CD4-positive, alpha-beta T cell treated with Interleukin-17A for 1 hour (primary cell): ENCODE results near the gene NR3C2.

Source experiments
- DNase-seq: peaks from one replicate; pipeline ENCODE4 v3.0.0-alpha.2; 2020

The NR3C2 gene

DNA sequence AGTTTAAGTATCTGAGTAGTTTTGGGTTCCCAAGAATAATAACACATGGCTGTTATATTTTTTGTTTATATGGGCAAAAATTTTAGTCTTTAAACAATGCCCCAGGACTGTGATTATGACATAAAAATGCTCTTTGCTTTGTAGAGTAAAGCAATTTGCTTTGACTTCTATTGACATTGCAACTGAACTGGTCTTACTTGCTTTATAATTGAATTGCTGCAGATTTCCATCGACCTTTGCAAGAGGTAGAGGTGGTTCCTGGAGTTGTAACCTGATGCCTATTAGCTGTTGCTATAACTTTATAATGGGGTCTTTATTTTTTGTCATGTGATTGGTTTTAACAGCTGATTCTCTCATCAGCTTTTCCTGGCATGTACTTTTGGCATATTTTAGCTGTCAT is 407.4 kb downstream of the NR3C2 start:
- DNase-seq, result no peak

DNA sequence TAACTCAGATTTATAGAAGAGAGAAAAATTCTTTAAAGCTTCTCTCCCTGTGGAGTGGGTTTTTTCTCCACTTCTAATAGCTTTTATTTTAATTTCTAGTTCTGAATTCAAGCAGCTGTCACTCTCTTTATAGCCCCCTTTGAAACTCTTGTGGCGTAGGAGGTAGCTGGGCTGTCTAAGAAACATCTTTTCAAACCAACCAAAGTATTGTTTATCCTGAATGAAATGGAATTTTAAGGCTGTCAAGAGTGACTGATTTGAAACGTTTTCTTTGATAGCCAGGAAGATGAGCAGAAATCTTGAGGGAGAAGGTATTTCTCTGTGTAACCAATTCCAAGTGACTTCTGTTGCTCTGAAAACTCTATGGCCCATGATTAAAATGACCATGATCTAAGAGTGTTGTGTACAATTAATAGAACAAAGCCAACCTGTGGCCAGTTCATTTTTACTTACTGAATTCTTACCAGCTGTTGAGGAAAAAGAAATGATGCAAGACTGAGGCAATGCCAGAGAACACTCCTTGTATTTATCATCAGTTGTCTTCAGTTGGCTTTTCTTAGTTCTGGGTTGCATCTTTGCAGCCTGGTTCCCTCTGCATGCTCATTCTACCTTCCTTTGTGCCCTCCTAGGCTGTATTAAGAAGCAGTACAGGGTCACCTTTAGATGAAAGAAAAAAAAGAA is 411.9 kb downstream of the NR3C2 start:
- no peak for DNase-seq

DNA sequence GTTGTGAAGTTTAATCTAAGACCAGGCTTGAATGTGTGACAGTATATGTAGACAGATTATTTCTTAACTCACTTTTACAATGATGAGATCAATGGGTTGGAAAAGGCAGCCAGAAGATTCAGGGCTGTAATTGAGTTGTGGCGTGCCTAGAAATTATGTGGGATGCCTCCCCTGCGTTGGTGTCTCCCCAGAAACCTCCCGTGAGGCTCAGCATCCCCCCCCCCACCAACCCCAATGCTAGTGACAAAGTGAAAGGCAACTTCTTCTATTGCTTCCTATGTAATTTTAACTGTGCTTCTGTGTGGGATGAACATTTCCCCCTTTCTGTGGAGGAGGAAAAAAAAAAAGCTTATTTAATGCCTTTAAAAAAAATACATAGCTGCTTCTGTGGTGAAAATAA is 412.4 kb downstream of the NR3C2 start:
- no peak for DNase-seq
